VCaP (cell line): ENCODE results near the gene GATA2.

ENCODE experiments used
- H3K27ac ChIP-seq: fragments of 450-650 bp; 2 replicates; pipeline ENCODE4 v1.5.1; 2017
- CTCF ChIP-seq: fragments of 450-650 bp; conservative IDR thresholded peaks from 2 replicates; pipeline ENCODE4 v1.5.1; 2017; ENCODE audit warnings: mild to moderate bottlenecking, moderate library complexity

GATA2 gene

DNA sequence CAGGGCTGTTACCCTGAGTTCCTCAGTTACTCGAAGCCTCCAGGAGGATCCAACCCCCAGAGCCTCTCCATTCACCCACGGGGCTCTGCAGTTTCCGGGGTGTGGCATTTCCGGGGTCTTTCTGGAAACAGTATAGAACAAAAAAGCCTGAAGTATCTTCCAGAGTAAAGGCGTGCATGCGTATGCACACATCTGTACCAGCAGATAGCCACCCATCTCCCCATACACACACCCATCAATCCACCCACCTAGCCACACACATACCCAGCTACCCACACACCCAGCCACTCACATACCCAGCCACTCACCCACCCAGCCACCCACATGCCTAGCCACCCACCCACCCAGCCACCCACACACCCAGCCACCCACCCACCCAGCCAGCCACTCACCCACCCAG is 23.4 kb downstream of the GATA2 start:
- TF ChIP-seq CTCF: no peak
- H3K27ac ChIP-seq: no peak overlapping the region

- no peak for TF ChIP-seq CTCF
- no peak overlapping the region for H3K27ac ChIP-seq
These were observed 24.0 kb downstream of the GATA2 start for GRCh38 chr3:128468791-128469527.

- H3K27ac ChIP-seq: no peak overlapping the region
These were observed 24.7 kb downstream of the GATA2 start for GRCh38 chr3:128468285-128468790.

GRCh38 chr3:128466840-128467541 is 26.0 kb downstream of the GATA2 start, which contains the start of gene DNAJB8:
Gene DNAJB8 (minus strand): TSS chr3:128466890. CDS start chr3:128463245, 3,645 bp downstream.
- H3K27ac ChIP-seq: no peak within 1 kb of the TSS
- TF ChIP-seq CTCF: no peak

More at GRCh38 chr3:128468285-128468790, 24.7 kb downstream of the GATA2 start:
- no peak for TF ChIP-seq CTCF

GRCh38 chr3:128464702-128465101 is 28.3 kb downstream of the GATA2 start:
- TF ChIP-seq CTCF: no peak
- H3K27ac ChIP-seq: no peak overlapping the region

DNA sequence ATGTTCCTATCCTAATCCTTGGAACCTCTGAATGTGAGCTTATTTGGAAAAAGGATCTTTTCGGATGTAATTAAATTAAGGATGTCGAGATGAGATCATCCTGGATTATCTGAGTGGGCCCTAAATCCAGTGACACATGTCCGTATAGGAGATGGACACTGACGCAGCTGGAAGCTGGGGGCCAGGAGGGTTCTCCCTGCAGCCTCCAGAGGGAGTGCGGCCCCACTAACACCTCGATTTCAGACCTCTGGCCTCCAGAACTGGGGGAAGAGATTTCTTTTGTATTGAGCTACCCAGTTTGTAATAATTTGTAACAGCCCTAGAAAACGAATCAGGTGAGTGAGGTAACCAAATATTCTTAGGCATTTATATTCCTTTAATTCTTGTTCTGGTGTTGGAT is 28.8 kb downstream of the GATA2 start:
- no peak overlapping the region for H3K27ac ChIP-seq
- TF ChIP-seq CTCF: no peak

DNA sequence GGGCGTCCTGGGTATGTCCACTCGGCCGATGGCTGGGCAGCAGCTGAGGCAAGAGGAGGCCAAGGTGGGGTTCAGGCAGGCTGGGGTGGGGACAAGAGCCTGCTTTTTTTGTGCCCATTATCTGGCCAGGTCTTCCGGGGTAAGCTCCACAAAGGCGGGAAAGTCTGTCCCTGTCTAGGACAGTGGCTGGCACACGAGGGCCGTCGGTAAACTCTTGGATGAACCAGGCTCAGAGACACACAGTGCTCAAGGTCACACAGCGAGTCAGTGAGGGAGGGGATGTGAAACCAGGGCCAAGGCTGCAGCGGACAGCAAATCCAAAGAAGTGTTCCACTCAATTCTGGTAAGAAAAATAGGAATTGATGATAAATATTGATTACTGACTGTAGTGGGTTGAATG is 29.2 kb downstream of the GATA2 start:
- H3K27ac ChIP-seq: no peak overlapping the region
- no peak for TF ChIP-seq CTCF
